ENCODE results near the gene C17orf75.
A peak's percentile ranks its signal among the peaks of the same experiment; 100 is the strongest.

Gene C17orf75

GRCh38 chr17:32299580-32300164, 42.3 kb downstream of the C17orf75 start:
- H3K27ac ChIP-seq, result peak overlapping the region; percentile 91
- no peak for TF ChIP-seq CTCF (conservative IDR thresholded peaks at IDR 0.05)

- H3K27ac ChIP-seq, result peak overlapping the region; percentile 91
- no peak for TF ChIP-seq CTCF (conservative IDR thresholded peaks at IDR 0.05)
Observed at GRCh38 chr17:32298721-32299579, 43.0 kb downstream of the C17orf75 start.

- peak overlapping the region; percentile 91 for H3K27ac ChIP-seq
- TF ChIP-seq CTCF (conservative IDR thresholded peaks at IDR 0.05), result peak; percentile 39; the same call in 1 of the 2 replicates
Observed at GRCh38 chr17:32298298-32298697, 43.7 kb downstream of the C17orf75 start.

- H3K27ac ChIP-seq, result peak overlapping the region; percentile 91
- no peak for TF ChIP-seq CTCF (conservative IDR thresholded peaks at IDR 0.05)
Observed at GRCh38 chr17:32297860-32298259, 44.1 kb downstream of the C17orf75 start.

GRCh38 chr17:32297424-32297823, 44.5 kb downstream of the C17orf75 start:
- no peak for TF ChIP-seq CTCF (conservative IDR thresholded peaks at IDR 0.05)
- peak overlapping the region; percentile 91; the same call in 1 of the 2 replicates for H3K27ac ChIP-seq

- H3K27ac ChIP-seq, result no peak overlapping the region
- no peak for TF ChIP-seq CTCF (conservative IDR thresholded peaks at IDR 0.05)
Observed at GRCh38 chr17:32292094-32292493, 49.9 kb downstream of the C17orf75 start.

GRCh38 chr17:32289471-32290070, 52.4 kb downstream of the C17orf75 start:
- H3K27ac ChIP-seq, result no peak overlapping the region
- TF ChIP-seq CTCF (conservative IDR thresholded peaks at IDR 0.05), result no peak
